GM23248 (cell line): Measurements from ENCODE around the gene INPP5A.

Experiments used
- EZH2 ChIP-seq: fragments of 200-600 bp; sonication (generic); IDR thresholded peaks from 2 replicates; pipeline ENCODE4 v1.6.1; 2018; ENCODE audit warnings: antibody characterized with exemption, mild to moderate bottlenecking; ENCODE audit not compliant: insufficient read depth, poor library complexity, severe bottlenecking
- EZH2phosphoT487 ChIP-seq: fragments of 200-600 bp; sonication (generic); IDR thresholded peaks from 2 replicates; pipeline ENCODE4 v1.6.1; 2018; ENCODE audit warnings: antibody characterized with exemption, moderate library complexity, mild to moderate bottlenecking, low read depth; ENCODE audit not compliant: insufficient read depth

GRCh38 chr10:132706701-132707100 is 169.1 kb downstream of the INPP5A start:
- TF ChIP-seq EZH2: no peak
- TF ChIP-seq EZH2phosphoT487: no peak
